Anterior cingulate cortex (tissue), 58 donors: ENCODE data around the gene DPPA4.

ENCODE experiments used
- DNase-seq, 58 donors: peaks; one replicate each; lab custom pipeline; 2025; lab: John Stamatoyannopoulos, UW

The DPPA4 gene

GRCh38 chr3:109339714-109340648 is 2.6 kb upstream of the DPPA4 start:
- DNase-seq: no peak

DNA sequence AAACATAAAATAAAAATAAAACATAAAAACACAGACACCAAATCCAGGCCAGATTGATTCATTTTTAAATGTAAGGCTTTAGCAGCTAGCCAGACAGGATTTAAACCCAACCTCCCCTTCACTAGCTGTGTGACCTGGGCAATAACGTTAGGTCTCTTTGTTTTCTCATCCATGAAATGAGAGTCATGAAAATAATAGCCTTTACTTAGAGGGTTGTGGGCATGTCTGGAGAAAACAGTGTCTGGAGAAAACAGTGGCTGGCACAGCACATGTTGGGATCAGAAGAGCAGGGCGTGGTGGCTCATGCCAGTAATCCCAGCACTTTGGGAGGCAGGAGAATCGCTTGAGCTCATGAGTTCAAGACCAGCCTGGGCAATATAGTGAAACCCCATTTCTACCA is 1.9 kb upstream of the DPPA4 start:
- no peak for DNase-seq

GRCh38 chr3:109338322-109338721 is 976 bp upstream of the DPPA4 start:
- no peak for DNase-seq

GRCh38 chr3:109336291-109336861 is 970 bp downstream of the DPPA4 start:
- DNase-seq: no peak

GRCh38 chr3:109334572-109334971 is 2.8 kb downstream of the DPPA4 start:
- no peak for DNase-seq

DNA sequence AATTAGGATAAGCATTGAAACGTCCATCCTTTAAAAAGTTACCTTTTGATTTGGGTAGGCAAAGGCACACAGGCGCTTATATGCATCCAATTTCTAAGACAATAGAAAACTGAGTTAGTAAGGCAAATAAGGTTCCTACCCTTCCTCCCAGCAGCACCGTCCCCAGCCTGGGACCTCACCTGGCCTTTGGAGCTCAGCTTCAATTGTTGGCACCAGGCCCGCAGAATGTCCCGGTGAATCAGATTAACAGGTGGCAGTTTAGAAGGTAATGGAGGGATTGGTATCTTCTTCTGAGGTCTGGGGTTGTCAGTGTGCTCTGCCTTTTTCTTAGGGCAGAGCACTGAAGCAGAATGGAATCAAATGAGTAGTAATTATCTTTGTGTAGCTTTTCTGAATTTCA is 5.7 kb downstream of the DPPA4 start:
- DNase-seq: no peak

DNA sequence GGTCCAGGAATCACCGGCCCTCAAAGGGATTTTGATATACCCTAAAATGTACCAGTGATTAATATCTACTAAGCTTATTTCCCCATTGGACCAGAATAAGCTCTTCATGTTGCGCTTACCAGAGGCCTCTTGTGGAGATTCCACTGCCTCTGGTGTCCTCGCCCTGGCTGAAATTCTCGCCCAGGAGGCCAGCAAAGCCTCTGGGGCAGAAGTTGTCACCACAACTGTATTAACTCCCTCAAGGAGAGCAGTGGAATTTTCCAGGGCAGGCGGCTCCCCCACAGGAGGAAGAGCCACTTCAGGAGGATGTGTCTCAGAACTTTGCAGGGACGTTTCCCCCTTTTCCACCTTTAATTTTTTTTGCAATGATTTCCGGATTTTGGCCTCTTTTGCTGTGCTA is 6.9 kb downstream of the DPPA4 start:
- DNase-seq: no peak

DNA sequence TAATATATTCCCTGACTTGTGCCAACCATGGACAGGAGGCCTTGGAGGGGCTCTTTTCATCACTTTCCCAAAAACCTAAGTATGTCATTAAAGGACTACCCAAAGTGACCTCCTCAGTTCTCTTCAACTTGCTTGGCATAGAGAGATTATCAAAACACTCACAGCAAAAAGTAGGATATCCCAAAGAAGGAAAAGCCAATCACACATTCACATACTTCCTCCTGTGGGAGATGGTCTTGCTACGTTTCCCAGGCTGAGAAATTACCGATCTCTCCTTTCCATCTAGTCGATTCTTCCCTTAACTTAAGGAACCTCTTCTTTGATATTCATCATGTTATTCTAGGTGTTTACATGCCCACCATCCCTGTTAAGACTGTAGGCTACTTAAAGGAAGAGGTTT is 9.1 kb downstream of the DPPA4 start:
- DNase-seq: no peak

GRCh38 chr3:109325657-109326056 is 11.7 kb downstream of the DPPA4 start:
- no peak for DNase-seq

GRCh38 chr3:109325109-109325508 is 12.2 kb downstream of the DPPA4 start:
- DNase-seq: no peak

DNA sequence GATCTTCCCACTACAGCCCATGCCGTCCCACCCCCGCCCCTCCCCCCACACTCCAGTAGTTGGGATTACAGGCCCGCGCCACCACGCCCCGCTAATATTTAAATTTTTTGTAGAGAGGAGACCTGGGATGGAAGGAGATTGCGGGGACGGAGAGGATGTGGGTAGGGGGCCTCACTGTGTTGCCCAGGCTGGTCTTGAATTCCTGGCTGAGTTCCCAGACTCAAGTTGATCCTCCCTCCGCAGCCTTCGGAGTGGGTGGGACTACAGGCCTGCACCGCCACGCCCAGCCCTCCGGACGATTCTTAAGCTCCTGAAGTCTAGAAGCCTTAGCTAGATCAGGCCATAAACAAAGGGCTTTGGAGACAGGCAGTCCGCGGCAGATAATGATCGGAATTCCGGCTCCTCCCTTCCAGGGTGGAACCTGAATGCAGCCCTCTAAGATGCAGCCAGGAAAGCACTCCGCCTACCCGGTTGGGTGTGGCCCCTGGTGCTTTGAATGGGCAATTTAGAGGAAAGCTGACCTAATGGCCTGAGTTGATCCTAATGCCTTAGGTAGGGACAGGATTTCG is 21.1 kb downstream of the DPPA4 start, which contains the start of gene DPPA2:
Gene DPPA2 (minus strand): TSS at position 356 of the 569 bp plus-strand sequence. CDS start 1,975 bp downstream, outside the sequence.
- DNase-seq: no peak

DNA sequence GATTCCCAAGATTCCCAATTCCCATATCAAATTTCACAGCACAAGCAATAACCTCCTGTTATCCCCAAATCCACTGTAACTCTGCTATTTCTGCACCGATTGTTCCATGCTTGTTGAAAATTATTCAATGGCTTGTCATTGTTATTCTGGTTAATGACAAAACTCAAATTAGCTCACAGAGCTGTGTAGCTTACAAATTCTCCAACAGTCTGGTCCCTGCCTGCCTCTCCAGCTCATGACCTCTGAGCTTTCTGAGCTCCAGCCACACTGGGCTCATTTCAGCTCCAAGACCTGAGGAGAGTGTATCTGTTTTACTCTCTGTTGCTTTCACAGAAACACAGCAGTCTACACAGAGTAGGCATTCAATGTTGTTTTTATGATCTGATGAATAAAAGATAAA is 24.3 kb downstream of the DPPA4 start:
- DNase-seq: no peak

GRCh38 chr3:109297496-109297895 is 39.9 kb downstream of the DPPA4 start:
- no peak for DNase-seq

DNA sequence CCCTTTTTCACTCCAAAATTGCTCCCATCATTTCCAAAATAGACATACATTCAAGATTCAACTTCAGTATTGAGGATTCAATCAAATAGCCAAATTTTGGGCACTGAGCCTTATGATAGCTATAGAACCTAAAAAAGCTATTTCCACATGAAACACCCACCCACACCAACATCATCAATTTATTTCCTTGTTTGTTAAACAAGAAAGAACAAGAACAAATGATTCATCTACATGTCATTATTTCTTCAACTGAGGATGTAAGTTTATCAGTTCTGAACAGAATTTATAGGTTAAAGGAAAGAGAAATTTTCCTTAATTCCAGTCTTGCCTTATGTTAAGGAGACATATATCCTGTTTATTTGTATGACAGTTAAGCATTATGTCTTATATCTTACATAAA is 53.3 kb downstream of the DPPA4 start:
- DNase-seq: no peak

GRCh38 chr3:109278546-109278945 is 58.8 kb downstream of the DPPA4 start:
- DNase-seq: no peak

DNA sequence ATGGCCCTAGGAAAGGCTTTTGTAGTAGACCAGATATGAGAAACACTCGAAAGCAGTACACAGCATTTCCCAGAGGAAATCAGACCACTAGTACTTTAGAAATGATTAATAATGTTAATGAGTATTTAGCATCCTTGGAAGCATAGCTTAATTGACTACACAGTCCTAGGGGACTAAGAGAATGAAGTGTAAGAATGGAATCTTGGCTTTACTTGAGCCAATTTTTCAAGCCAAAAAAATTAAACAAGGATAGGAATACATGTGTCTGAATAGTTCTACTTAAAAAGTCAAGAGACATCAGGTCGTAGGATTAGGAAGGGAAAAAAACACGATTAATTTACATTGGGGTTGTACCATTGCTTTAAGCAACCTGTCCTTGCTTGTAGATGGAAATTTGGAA is 59.2 kb downstream of the DPPA4 start:
- no peak for DNase-seq
